SK-N-SH (cell line): ENCODE results near the gene RRN3. TPM values are rescaled to one million over a fixed set of nuclear protein-coding genes. Genes with fewer than 3 reads are reported as not detected.

Experiments used
- CTCF ChIA-PET: fragments of 300-600, 350-600 bp; formaldehyde crosslinking; extraction: SDS; loops from one replicate; lab custom pipeline; 2021; lab: Yijun Ruan, JAX
- POLR2A ChIA-PET: fragments of 350-600 bp; sonication (Branson Sonifier 250); formaldehyde crosslinking; extraction: SDS; loops from one replicate; lab custom pipeline; 2020; ENCODE audit warnings: antibody characterized with exemption, inconsistent platforms; lab: Yijun Ruan, JAX
- DNase-seq: peaks from one replicate; pipeline ENCODE4 v3.0.0; 2012
- H2AFZ ChIP-seq: fragments of 200-600 bp; sonication (generic); 2 replicates; pipeline ENCODE4 v1.8.1; 2016; ENCODE audit warnings: antibody characterized with exemption, mild to moderate bottlenecking, low read depth
- H3F3A ChIP-seq: fragments of 200-600 bp; sonication (generic); replicated peaks from 2 replicates; pipeline ENCODE3; 2016; ENCODE audit warnings: antibody characterized with exemption, mild to moderate bottlenecking; ENCODE audit not compliant: insufficient read depth
- H3K27ac ChIP-seq, 2 experiments: fragments of 200-500 bp in 1 of 2; fragments of 200-600 bp in 1 of 2; sonication (Bioruptor generic) in 1 of 2; sonication (generic), shearing (Covaris generic) in 1 of 2; 2 replicates each; pipeline versions ENCODE4 v1.5.1 to v1.6.1; 2014 to 2016; ENCODE audit warnings: low read depth in 2 of 2, inconsistent platforms in 1 of 2, low read length in 1 of 2, mild to moderate bottlenecking in 1 of 2, mixed read lengths in 1 of 2
- H3K27me3 ChIP-seq: fragments of 200-600 bp; sonication (generic), shearing (Covaris generic); 2 replicates; pipeline ENCODE4 v1.6.1; 2016; ENCODE audit warnings: mixed run types; ENCODE audit not compliant: insufficient read depth
- H3K36me3 ChIP-seq, 2 experiments: fragments of 200-500 bp in 1 of 2; fragments of 200-600 bp in 1 of 2; sonication (Bioruptor generic) in 1 of 2; sonication (generic) in 1 of 2; replicated peaks in 1 of 2; 2 replicates each; pipeline versions ENCODE3 to v1.5.1; 2014 to 2016; ENCODE audit warnings: low read length in 1 of 2, mild to moderate bottlenecking in 1 of 2; ENCODE audit not compliant: insufficient read depth in 2 of 2, control insufficient read depth in 1 of 2
- H3K4me1 ChIP-seq, 2 experiments: fragments of 200-500 bp in 1 of 2; fragments of 200-600 bp in 1 of 2; sonication (Bioruptor generic) in 1 of 2; sonication (generic), shearing (Covaris generic) in 1 of 2; 2 replicates each; pipeline versions ENCODE4 v1.5.1 to v1.6.1; 2014 to 2016; ENCODE audit warnings: low read depth in 1 of 2, low read length in 1 of 2, mixed run types in 1 of 2; ENCODE audit not compliant: insufficient read depth in 2 of 2, control insufficient read depth in 1 of 2
- H3K4me2 ChIP-seq: fragments of 200-600 bp; sonication (generic), shearing (Covaris generic); 2 replicates; pipeline ENCODE4 v1.6.1; 2017; ENCODE audit warnings: mixed run types
- H3K4me3 ChIP-seq, 2 experiments: fragments of 200-500 bp in 1 of 2; fragments of 200-600 bp in 1 of 2; sonication (Bioruptor generic) in 1 of 2; sonication (generic), shearing (Covaris generic) in 1 of 2; 2 replicates each; pipeline versions ENCODE4 v1.5.1 to v1.8.1; 2014 to 2016; ENCODE audit warnings: low read depth in 2 of 2, inconsistent platforms in 1 of 2, low read length in 1 of 2, mild to moderate bottlenecking in 1 of 2, mixed read lengths in 1 of 2, moderate library complexity in 1 of 2
- H3K79me2 ChIP-seq: fragments of 200-600 bp; sonication (generic); 2 replicates; pipeline ENCODE4 v1.8.1; 2017; ENCODE audit warnings: mild to moderate bottlenecking; ENCODE audit not compliant: insufficient read depth
- H3K9ac ChIP-seq: fragments of 200-600 bp; sonication (generic); 2 replicates; pipeline ENCODE4 v1.6.1; 2017; ENCODE audit warnings: mixed run types
- H3K9me2 ChIP-seq: fragments of 200-600 bp; sonication (generic); 2 replicates; pipeline ENCODE4 v1.6.1; 2017; ENCODE audit warnings: mixed run types
- H3K9me3 ChIP-seq: fragments of 200-600 bp; sonication (generic); 2 replicates; pipeline ENCODE4 v1.6.1; 2017; ENCODE audit warnings: mixed run types, mild to moderate bottlenecking, moderate library complexity
- H4K20me1 ChIP-seq: fragments of 200-600 bp; sonication (generic); 2 replicates; pipeline ENCODE4 v1.6.1; 2017; ENCODE audit warnings: mild to moderate bottlenecking, mixed run types; ENCODE audit not compliant: insufficient read depth
- CHD2 ChIP-seq: fragments of 150-350 bp; IDR thresholded peaks from 2 replicates; pipeline ENCODE4 v1.6.1; 2018; ENCODE audit warnings: low read length; ENCODE audit not compliant: partially characterized antibody
- ELF1 ChIP-seq: IDR thresholded peaks from 2 replicates; pipeline ENCODE4 v1.4.0; 2012
- EP300 ChIP-seq, 2 experiments: IDR thresholded peaks; 2 replicates each; pipeline versions ENCODE4 v1.4.0 to v1.6.1; 2012; ENCODE audit warnings: borderline replicate concordance in 1 of 2, low read depth in 1 of 2, low read length in 1 of 2
- EZH2phosphoT487 ChIP-seq: fragments of 200-600 bp; sonication (generic); IDR thresholded peaks from 2 replicates; pipeline ENCODE4 v1.6.1; 2017; ENCODE audit warnings: low read depth, mixed run types, mild to moderate bottlenecking, antibody characterized with exemption, moderate library complexity, borderline replicate concordance
- GATA2 ChIP-seq: sonication (generic); formaldehyde crosslinking; IDR thresholded peaks from 2 replicates; pipeline ENCODE4 v1.5.0; 2020; ENCODE audit warnings: mild to moderate bottlenecking, missing genetic modification reagents
- MEF2A ChIP-seq: IDR thresholded peaks from 2 replicates; pipeline ENCODE4 v1.4.0; 2012; ENCODE audit warnings: low read depth, borderline replicate concordance
- NFIC ChIP-seq: IDR thresholded peaks from 2 replicates; pipeline ENCODE4 v1.4.0; 2012; ENCODE audit warnings: borderline replicate concordance
- NRF1 ChIP-seq: IDR thresholded peaks from 2 replicates; pipeline ENCODE4 v1.6.1; 2012; ENCODE audit warnings: low read depth, mild to moderate bottlenecking, low read length
- SMC3 ChIP-seq: IDR thresholded peaks from 2 replicates; pipeline ENCODE4 v1.6.1; 2012; ENCODE audit warnings: low read depth, low read length, improper control_type of control experiment
- TCF12 ChIP-seq: IDR thresholded peaks from 2 replicates; pipeline ENCODE4 v1.4.0; 2012
- TEAD4 ChIP-seq: IDR thresholded peaks from 2 replicates; pipeline ENCODE4 v1.4.0; 2012; ENCODE audit warnings: mild to moderate bottlenecking, borderline replicate concordance; ENCODE audit not compliant: insufficient read depth
- YY1 ChIP-seq: IDR thresholded peaks from 2 replicates; pipeline ENCODE4 v1.4.0; 2012; ENCODE audit warnings: low read depth, mild to moderate bottlenecking
- WGBS: methylation state at CpG from one replicate; pipeline ENCODE4 v1.1.6; 2017; ENCODE audit warnings: low lambda C conversion rate; 5-methylcytosine and 5-hydroxymethylcytosine counted together
- polyA plus RNA-seq, 3 experiments: library from polyadenylated mRNA; depleted of rRNA; stranded (reverse); fragments of >200 nt; gene quantifications; 2 replicates each; pipeline ENCODE4 v1.2.3, GENCODE V29; 2012
- TF ChIP-seq, protein P1 (sequence below): fragments of 150-350 bp; IDR thresholded peaks from 2 replicates; pipeline ENCODE4 v1.6.1; 2016; ENCODE audit warnings: mild to moderate bottlenecking, low read depth, low read length
- TF ChIP-seq, protein P2 (sequence below): IDR thresholded peaks from 2 replicates; pipeline ENCODE4 v1.4.0; 2012; ENCODE audit warnings: low read depth, borderline replicate concordance
- TF ChIP-seq, protein P3 (sequence below): IDR thresholded peaks from 2 replicates; pipeline ENCODE4; 2012

The RRN3 gene
- polyA plus RNA-seq, 1 of the 3 experiments (the other 2 are of a cell fraction), result 21.3 TPM

DNA sequence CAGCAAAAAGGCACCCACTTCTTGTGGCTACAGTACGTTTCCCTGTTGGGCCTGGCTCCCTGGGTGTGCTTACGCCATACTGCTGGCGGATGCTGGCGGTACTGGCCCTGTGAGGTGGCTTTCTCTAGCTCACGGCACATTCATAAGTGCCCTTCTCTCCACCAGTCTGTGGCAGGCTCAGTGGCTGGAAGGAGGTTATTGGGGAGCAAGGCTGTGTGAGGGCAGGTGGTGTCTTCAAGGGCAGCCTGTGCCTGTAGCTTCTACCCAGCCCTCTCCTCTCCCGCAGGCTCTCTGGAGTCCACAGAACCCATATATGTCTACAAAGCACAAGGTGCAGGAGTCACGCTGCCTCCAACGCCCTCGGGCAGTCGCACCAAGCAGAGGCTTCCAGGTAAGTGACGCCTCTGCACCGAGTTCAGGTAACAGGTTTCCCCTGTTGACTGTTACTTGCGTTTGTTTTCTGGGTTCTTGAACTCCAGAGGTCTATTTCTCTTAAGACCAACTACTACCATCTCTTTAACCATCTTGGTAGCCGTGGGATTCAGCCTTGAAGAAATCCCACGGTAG is 58.8 kb downstream of the RRN3 start (continued):
- TF ChIP-seq YY1, result no peak
- no peak for TF ChIP-seq MEF2A
- TF ChIP-seq, protein P1, sequence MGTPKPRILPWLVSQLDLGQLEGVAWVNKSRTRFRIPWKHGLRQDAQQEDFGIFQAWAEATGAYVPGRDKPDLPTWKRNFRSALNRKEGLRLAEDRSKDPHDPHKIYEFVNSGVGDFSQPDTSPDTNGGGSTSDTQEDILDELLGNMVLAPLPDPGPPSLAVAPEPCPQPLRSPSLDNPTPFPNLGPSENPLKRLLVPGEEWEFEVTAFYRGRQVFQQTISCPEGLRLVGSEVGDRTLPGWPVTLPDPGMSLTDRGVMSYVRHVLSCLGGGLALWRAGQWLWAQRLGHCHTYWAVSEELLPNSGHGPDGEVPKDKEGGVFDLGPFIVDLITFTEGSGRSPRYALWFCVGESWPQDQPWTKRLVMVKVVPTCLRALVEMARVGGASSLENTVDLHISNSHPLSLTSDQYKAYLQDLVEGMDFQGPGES, result no peak
- TF ChIP-seq CHD2, result no peak
- TF ChIP-seq NFIC, result no peak

DNA sequence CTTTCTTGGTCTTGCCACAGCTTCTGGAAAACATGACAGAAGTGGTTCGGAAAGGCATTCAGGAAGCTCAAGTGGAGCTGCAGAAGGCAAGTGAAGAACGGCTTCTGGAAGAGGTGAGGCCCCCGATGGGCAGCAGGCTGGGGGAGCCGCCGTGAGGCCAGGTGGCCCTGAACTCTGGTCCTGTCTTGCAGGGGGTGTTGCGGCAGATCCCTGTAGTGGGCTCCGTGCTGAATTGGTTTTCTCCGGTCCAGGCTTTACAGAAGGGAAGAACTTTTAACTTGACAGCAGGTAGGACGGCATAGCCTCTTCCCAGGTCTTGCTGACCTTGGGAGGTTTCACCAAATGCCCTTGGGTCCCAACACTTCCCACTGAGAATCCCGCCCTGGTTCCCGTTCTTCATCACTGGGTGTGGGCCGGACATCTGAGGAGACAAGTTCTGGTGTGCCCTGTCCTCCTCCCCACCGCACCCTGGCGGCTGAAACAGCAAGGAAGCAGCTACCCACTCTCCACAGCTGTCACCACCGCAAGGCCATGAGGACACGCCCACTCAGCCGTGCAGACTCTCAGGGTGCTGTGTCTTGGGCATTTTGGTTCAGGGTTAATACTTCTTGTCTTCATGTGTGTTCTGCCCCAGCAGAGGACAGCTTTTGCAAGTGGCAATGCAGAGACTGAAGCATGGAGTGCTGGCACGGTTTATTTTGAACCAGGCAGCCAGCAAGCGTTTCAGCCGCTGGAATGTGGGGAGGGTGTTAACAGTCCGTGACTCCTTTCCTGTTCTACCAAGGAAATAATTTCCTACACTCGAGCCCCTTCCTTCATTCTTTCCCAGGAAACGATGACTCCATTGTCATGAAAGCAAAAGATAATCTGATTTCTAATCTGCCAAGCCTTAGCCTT is 59.6 kb downstream of the RRN3 start:
- WGBS, result 97% methylated on average over 20 of the region's 23 CpGs
- H3K27ac ChIP-seq, result peak overlapping the region in 1 of 2 experiments; percentile 83; a peak in 2 of 4 replicates
- peaks cover 5% of the 10 kb centered on the region; the same call in 1 of the 2 replicates for H4K20me1 ChIP-seq
- no peaks in the 10 kb centered on the region for H3K27me3 ChIP-seq
- ChIA-PET POLR2A (interaction anchor here (0.8 kb wide), 1 partner anchor 557 kb away, joined by 3 read pairs; no protein-coding TSS in a partner anchor), CTCF (interaction anchor here (1.5 kb wide), 1 partner anchor 10 kb away, joined by 5 read pairs; no protein-coding TSS in a partner anchor)
- peaks cover 0 to 22% of the 10 kb centered on the region in 2 experiments; a peak in 2 of 4 replicates for H3K4me1 ChIP-seq
- no peak overlapping the region for H3K9ac ChIP-seq
- no peak overlapping the region for H2AFZ ChIP-seq
- H3K9me2 ChIP-seq, result no peaks in the 10 kb centered on the region
- H3K4me3 ChIP-seq, result no peak overlapping the region
- H3F3A ChIP-seq, result peaks cover 4% of the 10 kb centered on the region
- no peak for DNase-seq
- TF ChIP-seq EP300 (IDR thresholded peaks at IDR 0.05; ENCODE audit: borderline replicate concordance in 1 of 2, low read depth in 1 of 2, low read length in 1 of 2), result no peak
- no peak for TF ChIP-seq ELF1
- no peak for TF ChIP-seq SMC3
- no peak for TF ChIP-seq CHD2
- no peak for TF ChIP-seq TCF12
- no peak for TF ChIP-seq EZH2phosphoT487
- TF ChIP-seq, protein P2, sequence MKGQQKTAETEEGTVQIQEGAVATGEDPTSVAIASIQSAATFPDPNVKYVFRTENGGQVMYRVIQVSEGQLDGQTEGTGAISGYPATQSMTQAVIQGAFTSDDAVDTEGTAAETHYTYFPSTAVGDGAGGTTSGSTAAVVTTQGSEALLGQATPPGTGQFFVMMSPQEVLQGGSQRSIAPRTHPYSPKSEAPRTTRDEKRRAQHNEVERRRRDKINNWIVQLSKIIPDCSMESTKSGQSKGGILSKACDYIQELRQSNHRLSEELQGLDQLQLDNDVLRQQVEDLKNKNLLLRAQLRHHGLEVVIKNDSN, result no peak
- TF ChIP-seq, protein P3, sequence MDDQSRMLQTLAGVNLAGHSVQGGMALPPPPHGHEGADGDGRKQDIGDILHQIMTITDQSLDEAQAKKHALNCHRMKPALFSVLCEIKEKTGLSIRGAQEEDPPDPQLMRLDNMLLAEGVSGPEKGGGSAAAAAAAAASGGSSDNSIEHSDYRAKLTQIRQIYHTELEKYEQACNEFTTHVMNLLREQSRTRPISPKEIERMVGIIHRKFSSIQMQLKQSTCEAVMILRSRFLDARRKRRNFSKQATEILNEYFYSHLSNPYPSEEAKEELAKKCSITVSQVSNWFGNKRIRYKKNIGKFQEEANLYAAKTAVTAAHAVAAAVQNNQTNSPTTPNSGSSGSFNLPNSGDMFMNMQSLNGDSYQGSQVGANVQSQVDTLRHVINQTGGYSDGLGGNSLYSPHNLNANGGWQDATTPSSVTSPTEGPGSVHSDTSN, result no peak
- TF ChIP-seq TEAD4, result no peak
- TF ChIP-seq GATA2 (CRISPR knock-in tag), result no peak
- TF ChIP-seq NRF1, result no peak
- peaks cover 4% of the 10 kb centered on the region; the same call in 1 of the 2 replicates for H3K79me2 ChIP-seq
- no peak overlapping the region for H3K4me2 ChIP-seq
- H3K9me3 ChIP-seq, result no peaks in the 10 kb centered on the region
- H3K36me3 ChIP-seq, result peaks cover 51 to 80% of the 10 kb centered on the region in 2 experiments
